ENCODE data around the gene ELK1.

DNA sequence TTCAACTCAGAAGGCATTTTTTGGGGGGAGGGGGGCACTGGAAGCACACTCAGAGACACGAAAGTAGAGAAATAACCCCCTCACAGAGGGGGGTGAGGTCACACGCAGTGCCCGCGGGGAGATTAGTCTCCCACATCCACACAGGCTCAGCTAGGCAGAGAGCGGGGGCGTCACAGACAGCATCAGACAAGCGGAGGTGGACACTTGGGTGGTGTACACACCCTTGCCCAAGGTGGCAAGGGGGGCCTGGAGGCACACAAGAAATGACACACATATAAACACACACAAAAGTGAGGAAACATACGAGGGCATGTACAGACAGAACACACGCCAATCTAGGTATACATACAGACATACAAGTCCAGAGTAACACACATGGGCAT lies 30.1 kb downstream of the ELK1 start:
- TF ChIP-seq, protein P1, sequence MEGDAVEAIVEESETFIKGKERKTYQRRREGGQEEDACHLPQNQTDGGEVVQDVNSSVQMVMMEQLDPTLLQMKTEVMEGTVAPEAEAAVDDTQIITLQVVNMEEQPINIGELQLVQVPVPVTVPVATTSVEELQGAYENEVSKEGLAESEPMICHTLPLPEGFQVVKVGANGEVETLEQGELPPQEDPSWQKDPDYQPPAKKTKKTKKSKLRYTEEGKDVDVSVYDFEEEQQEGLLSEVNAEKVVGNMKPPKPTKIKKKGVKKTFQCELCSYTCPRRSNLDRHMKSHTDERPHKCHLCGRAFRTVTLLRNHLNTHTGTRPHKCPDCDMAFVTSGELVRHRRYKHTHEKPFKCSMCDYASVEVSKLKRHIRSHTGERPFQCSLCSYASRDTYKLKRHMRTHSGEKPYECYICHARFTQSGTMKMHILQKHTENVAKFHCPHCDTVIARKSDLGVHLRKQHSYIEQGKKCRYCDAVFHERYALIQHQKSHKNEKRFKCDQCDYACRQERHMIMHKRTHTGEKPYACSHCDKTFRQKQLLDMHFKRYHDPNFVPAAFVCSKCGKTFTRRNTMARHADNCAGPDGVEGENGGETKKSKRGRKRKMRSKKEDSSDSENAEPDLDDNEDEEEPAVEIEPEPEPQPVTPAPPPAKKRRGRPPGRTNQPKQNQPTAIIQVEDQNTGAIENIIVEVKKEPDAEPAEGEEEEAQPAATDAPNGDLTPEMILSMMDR (IDR thresholded peaks at IDR 0.05) = no peak
- TF ChIP-seq POLR2A (IDR thresholded peaks at IDR 0.05) = no peak

Measured in right lobe of liver (tissue), 4 donors.